Endothelial cell of umbilical vein (primary cell): ENCODE results near the gene SELENBP1. TPM values are rescaled to one million over a fixed set of nuclear protein-coding genes. Genes with fewer than 3 reads are reported as not detected.

Experiments
- BruUV-seq: library from RNA; stranded (reverse); fragments of 400-500 nt; replicated peaks from 2 replicates; lab custom pipeline; 2021; lab: Mats Ljungman, UMichigan
- CTCF ChIA-PET: fragments of 300-600, 350-600 bp; sonication (Branson Sonifier 250); formaldehyde crosslinking; loops from one replicate; lab custom pipeline; 2021; ENCODE audit warnings: antibody characterized with exemption, inconsistent platforms; lab: Charles Lee
- POLR2A ChIA-PET: fragments of 300-600, 350-600 bp; sonication (Branson Sonifier 250); formaldehyde crosslinking; loops from one replicate; lab custom pipeline; 2021; ENCODE audit warnings: antibody characterized with exemption, inconsistent platforms; lab: Charles Lee
- DNase-seq: peaks from one replicate; pipeline ENCODE4 v3.0.0-alpha.2; 2011; ENCODE audit warnings: low read depth, low spot score
- FAIRE-seq: peaks from 2 replicates; lab custom pipeline; 2011; peaks lifted over from hg19 to GRCh38; lab: Jason Lieb, UNC
- H2AFZ ChIP-seq: 2 replicates; pipeline ENCODE4 v1.6.0; 2012; ENCODE audit warnings: low read depth, low read length, control low read depth, inconsistent platforms
- H3K27ac ChIP-seq: 2 replicates; pipeline ENCODE4 v1.5.1; 2011; ENCODE audit warnings: low read depth, mild to moderate bottlenecking, control low read depth, low read length, moderate library complexity; ENCODE audit not compliant: insufficient read depth
- H3K27me3 ChIP-seq, 2 experiments: 2 replicates each; pipeline versions ENCODE4 v1.6.0 to v1.6.1; 2011; ENCODE audit warnings: low read length in 2 of 2, mixed read lengths in 1 of 2; ENCODE audit not compliant: control insufficient read depth in 2 of 2, insufficient read depth in 2 of 2
- H3K36me3 ChIP-seq, 2 experiments: 2 replicates in 1 of 2; 3 replicates in 1 of 2; pipeline ENCODE4 v1.5.1; 2011; ENCODE audit warnings: low read length in 2 of 2, mild to moderate bottlenecking in 1 of 2, moderate library complexity in 1 of 2; ENCODE audit not compliant: control insufficient read depth in 2 of 2, insufficient read depth in 2 of 2; ENCODE audit errors: extremely low read depth in 1 of 2
- H3K4me1 ChIP-seq: 3 replicates; pipeline ENCODE4 v1.5.1; 2011; ENCODE audit warnings: mild to moderate bottlenecking, low read length; ENCODE audit not compliant: control insufficient read depth, insufficient read depth; ENCODE audit errors: extremely low read depth
- H3K4me2 ChIP-seq: 2 replicates; pipeline ENCODE4 v1.6.1; 2011; ENCODE audit warnings: low read length, control low read depth, mixed read lengths; ENCODE audit not compliant: insufficient read depth
- H3K4me3 ChIP-seq, 3 experiments: fragments of 200-600 bp in 1 of 3; sonication (generic), shearing (Covaris generic) in 1 of 3; replicated peaks in 1 of 3; 2 replicates each; pipeline ENCODE4 v1.5.1; 2011 to 2016; ENCODE audit warnings: control low read depth in 3 of 3, low read length in 3 of 3, mild to moderate bottlenecking in 2 of 3, inconsistent platforms in 1 of 3, low read depth in 1 of 3, moderate library complexity in 1 of 3; ENCODE audit not compliant: insufficient read depth in 1 of 3
- H3K79me2 ChIP-seq: 2 replicates; pipeline ENCODE4 v1.6.0; 2012; ENCODE audit warnings: low read length, inconsistent platforms; ENCODE audit not compliant: control insufficient read depth, insufficient read depth
- H3K9ac ChIP-seq: replicated peaks from 2 replicates; pipeline ENCODE3; 2011; ENCODE audit warnings: low read length, control low read depth; ENCODE audit not compliant: insufficient read depth; ENCODE audit errors: extremely low read depth
- H3K9me1 ChIP-seq: replicated peaks from 3 replicates; pipeline ENCODE4 v1.6.0; 2011; ENCODE audit warnings: mild to moderate bottlenecking, low read length; ENCODE audit not compliant: control insufficient read depth, insufficient read depth; ENCODE audit errors: extremely low read depth
- H3K9me3 ChIP-seq: replicated peaks from 2 replicates; pipeline ENCODE4 v1.5.1; 2012; ENCODE audit warnings: low read length, inconsistent platforms; ENCODE audit not compliant: control insufficient read depth, insufficient read depth
- H4K20me1 ChIP-seq: replicated peaks from 2 replicates; pipeline ENCODE3; 2011; ENCODE audit warnings: mild to moderate bottlenecking, low read length; ENCODE audit not compliant: control insufficient read depth, insufficient read depth; ENCODE audit errors: extremely low read depth
- CTCF ChIP-seq, 2 donors: IDR thresholded peaks; 1 replicate in 1 of 2; 2 replicates in 1 of 2; pipeline ENCODE4 v1.5.1; 2011; ENCODE audit warnings: low read length in 2 of 2, mild to moderate bottlenecking in 2 of 2, moderate library complexity in 2 of 2, control low read depth in 1 of 2, inconsistent platforms in 1 of 2, low read depth in 1 of 2; ENCODE audit not compliant: insufficient read depth in 1 of 2; ENCODE audit errors: extremely low read depth in 1 of 2
- EZH2 ChIP-seq: IDR thresholded peaks from 2 replicates; pipeline ENCODE4 v1.6.1; 2012; ENCODE audit warnings: borderline replicate concordance, low read depth, mild to moderate bottlenecking, moderate library complexity, low read length, inconsistent platforms; ENCODE audit not compliant: severe bottlenecking
- FOS ChIP-seq: IDR thresholded peaks from 2 replicates; pipeline ENCODE4 v1.6.1; 2011; ENCODE audit warnings: mild to moderate bottlenecking, low read length, moderate library complexity, borderline replicate concordance; ENCODE audit not compliant: insufficient read depth
- GATA2 ChIP-seq: IDR thresholded peaks from 2 replicates; pipeline ENCODE4 v1.7.0; 2011; ENCODE audit warnings: low read depth, mild to moderate bottlenecking, moderate library complexity, mixed read lengths, low read length; ENCODE audit not compliant: insufficient read length, insufficient read depth
- JUN ChIP-seq: IDR thresholded peaks from 2 replicates; pipeline ENCODE4 v1.6.1; 2011; ENCODE audit warnings: borderline replicate concordance, low read depth; ENCODE audit not compliant: insufficient read length, insufficient read depth
- MAX ChIP-seq: IDR thresholded peaks from 2 replicates; pipeline ENCODE4 v1.6.1; 2011; ENCODE audit not compliant: insufficient read depth, insufficient read length
- MYC ChIP-seq: IDR thresholded peaks from one replicate; pipeline ENCODE4 v1.6.1; 2011; ENCODE audit warnings: mild to moderate bottlenecking, low read depth, low read length
- POLR2A ChIP-seq: IDR thresholded peaks from 2 replicates; pipeline ENCODE4 v1.6.1; 2012; ENCODE audit warnings: low read depth, mild to moderate bottlenecking, control low read depth, low read length
- POLR2AphosphoS5 ChIP-seq: IDR thresholded peaks from 2 replicates; pipeline ENCODE4 v1.6.1; 2012; ENCODE audit warnings: low read depth, mild to moderate bottlenecking, control low read depth, low read length, moderate library complexity; ENCODE audit not compliant: insufficient read depth
- dilution Hi-C: fragments of 300-500 bp; cut with MboI; formaldehyde crosslinking; loops from one replicate; pipeline ENCODE4 v1.15.0; 2019; ENCODE audit warnings: low sequenced_read_pairs; ENCODE audit not compliant: extremely low pct_ligation_motif_present
- intact Hi-C: fragments of 100-400 bp; cut with micrococcal nuclease; formaldehyde crosslinking; loops from one replicate; pipeline ENCODE4 v1.10.0; 2022
- polyA plus RNA-seq, 4 experiments: library from polyadenylated mRNA; depleted of rRNA in 3 of 4; stranded (reverse) in 3 of 4; unstranded in 1 of 4; fragments of >200 nt; gene quantifications; 2 replicates each; pipeline versions ENCODE4 v1.2.1 to v1.2.3, GENCODE V29; 2011 to 2012; ENCODE audit warnings: missing spikeins in 1 of 4
- total RNA-seq: library from RNA; stranded (reverse); gene quantifications from 2 replicates; pipeline ENCODE4 v1.2.3, GENCODE V29; 2021

SELENBP1 gene
- total and polyA plus RNA-seq, 2 donors (not counting 3 experiments of a cell fraction or from before 2014, with no cell fraction given) = 18.0 to 40.6 TPM

- DNase-seq (no peak), FAIRE-seq (no peak)
- H3K79me2 ChIP-seq = peaks cover 2% of the 10 kb centered on the region
- no peak overlapping the region for H3K4me2 ChIP-seq
- H3K27ac ChIP-seq = no peak overlapping the region
- BruUV-seq = no TSS peak
- no peaks in the 10 kb centered on the region for H3K9me3 ChIP-seq
- H3K9ac ChIP-seq = no peak overlapping the region
- intact Hi-C loops (no loop called here), dilution Hi-C loops (no loop called here)
- H3K27me3 ChIP-seq = no peaks in the 10 kb centered on the region
- ChIA-PET CTCF (no interaction called here), POLR2A (no interaction called here)
- H4K20me1 ChIP-seq = no peaks in the 10 kb centered on the region
- H3K36me3 ChIP-seq = peaks cover 12 to 14% of the 10 kb centered on the region in 2 experiments
- no peaks in the 10 kb centered on the region for H3K4me1 ChIP-seq
- no peak overlapping the region for H3K4me3 ChIP-seq
- TF ChIP-seq MYC (no peak), MAX (no peak), POLR2AphosphoS5 (no peak), POLR2A (no peak), JUN (no peak), CTCF (IDR thresholded peaks at IDR 0.05; ENCODE audit: extremely low read depth in 1 of 2, insufficient read depth in 1 of 2, low read depth in 1 of 2, low read length in 2 of 2) (no peak), EZH2 (no peak), FOS (no peak), GATA2 (no peak)
- no peak overlapping the region for H2AFZ ChIP-seq
- H3K9me1 ChIP-seq = no peaks in the 10 kb centered on the region
These were observed 43.7 kb upstream of the SELENBP1 start for GRCh38 chr1:151416231-151416630.
